GM18951 (cell line): ENCODE data around the gene ZSCAN10.
"Not testable (repeated sequence)": the region's sequence is repeated elsewhere in the genome, so short reads cannot be mapped to it uniquely, and the experiment has no call there.

Experiments
- POLR2A ChIP-seq: IDR thresholded peaks from 4 replicates; pipeline ENCODE4 v1.6.1; 2011; ENCODE audit warnings: mild to moderate bottlenecking; ENCODE audit not compliant: insufficient read length, insufficient read depth; ENCODE audit errors: extremely low read depth
- in situ Hi-C: fragments of 300-500 bp; cut with MboI; formaldehyde crosslinking; loops from one replicate; pipeline ENCODE4 v1.12.0; 2022; ENCODE audit warnings: low sequenced_read_pairs, mixed read lengths, inconsistent platforms; ENCODE audit not compliant: unreplicated experiment

The ZSCAN10 gene

DNA sequence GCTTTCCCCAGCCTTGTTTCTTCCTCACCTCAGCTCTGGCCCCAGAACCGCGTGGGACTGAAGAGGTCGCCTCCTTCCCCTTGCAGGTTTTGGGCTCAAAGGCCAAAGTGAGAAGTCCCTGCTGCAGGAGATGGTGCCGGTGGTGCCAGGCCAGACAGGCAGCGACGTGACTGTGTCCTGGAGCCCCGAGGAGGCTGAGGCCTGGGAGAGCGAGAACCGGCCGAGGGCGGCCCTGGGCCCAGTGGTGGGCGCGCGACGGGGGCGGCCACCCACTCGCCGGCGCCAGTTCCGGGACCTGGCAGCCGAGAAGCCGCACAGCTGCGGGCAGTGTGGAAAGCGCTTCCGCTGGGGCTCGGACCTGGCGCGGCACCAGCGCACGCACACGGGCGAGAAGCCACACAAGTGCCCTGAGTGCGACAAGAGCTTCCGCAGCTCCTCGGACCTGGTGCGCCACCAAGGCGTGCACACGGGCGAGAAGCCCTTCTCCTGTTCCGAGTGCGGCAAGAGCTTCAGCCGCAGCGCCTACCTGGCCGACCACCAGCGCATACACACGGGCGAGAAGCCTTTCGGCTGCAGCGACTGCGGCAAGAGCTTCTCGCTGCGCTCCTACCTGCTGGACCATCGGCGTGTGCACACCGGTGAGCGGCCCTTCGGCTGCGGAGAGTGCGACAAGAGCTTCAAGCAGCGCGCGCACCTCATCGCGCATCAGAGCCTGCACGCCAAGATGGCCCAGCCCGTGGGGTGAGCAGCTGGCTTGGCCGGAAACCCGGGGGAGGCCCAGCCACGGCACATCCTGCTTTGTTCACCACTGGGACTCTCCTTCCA is 41.7 kb upstream of the ZSCAN10 start:
- in situ Hi-C loops: no loop called here
- no peak for TF ChIP-seq POLR2A

DNA sequence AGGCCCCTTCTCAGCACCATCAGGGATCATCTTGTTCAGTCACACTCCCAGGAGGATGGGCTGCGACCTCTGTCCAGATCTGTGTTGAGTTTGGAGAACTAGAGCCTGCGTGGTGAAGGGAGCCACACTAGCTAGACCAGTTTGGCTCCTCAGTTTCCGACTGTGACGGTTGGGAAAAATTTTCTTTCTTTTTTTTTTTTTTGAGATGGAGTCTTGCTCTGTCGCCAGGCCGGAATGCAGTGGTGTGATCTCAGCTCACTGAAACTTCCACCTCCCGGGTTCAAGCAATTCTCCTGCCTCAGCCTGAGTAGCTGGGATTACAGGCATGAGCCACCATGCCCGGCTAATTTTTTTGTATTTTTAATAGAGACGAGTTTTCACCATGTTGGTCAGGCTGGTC is 40.5 kb upstream of the ZSCAN10 start:
- in situ Hi-C loops: not testable (repeated sequence)

DNA sequence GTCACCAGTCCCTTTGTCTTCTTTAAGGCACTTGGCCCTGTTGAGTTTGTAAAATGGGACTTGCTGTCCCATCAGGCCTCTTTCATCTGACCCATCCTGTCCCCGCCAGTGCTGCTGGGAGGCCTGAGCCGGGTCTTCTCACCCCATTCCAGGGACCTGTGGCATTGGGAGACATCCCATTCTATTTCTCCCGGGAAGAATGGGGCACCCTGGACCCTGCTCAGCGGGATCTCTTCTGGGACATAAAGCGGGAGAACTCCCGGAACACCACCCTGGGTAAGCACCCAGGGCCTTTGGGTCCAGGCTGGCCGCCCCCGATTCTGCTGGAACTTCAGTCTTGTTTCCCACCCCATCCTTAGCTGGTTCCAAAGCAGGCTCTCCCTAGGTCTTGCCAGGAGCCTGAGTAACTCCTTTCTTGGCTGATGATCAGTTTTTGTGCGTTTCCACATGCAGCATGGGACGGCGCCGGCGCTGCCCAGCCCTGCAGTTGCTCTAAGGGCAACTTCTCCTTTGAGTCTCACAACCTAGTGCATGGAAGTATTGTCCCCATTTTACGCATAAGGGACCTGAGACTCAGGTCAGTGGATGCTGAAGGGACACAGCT is 39.8 kb upstream of the ZSCAN10 start:
- no peak for TF ChIP-seq POLR2A
- in situ Hi-C loops: no loop called here

DNA sequence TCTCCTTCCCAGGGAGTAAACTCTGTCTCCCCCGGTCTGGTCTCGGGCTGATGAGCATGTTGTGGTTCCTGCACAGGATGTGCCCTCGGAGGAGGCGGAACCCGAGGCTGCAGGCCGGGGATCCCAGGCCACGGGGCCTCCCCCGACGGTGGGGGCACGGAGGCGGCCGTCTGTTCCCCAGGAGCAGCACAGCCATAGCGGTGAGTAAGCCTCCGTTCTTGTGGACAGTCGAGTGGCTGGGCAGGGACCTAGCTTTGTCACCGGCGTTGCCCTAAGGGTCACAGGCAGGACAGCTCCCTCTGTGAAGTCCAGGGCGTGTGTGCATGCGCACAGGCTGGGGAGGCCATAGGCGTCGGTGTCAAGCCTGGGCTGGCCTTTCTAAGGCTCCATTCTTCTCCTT is 39.2 kb upstream of the ZSCAN10 start:
- in situ Hi-C loops: no loop called here
- TF ChIP-seq POLR2A: no peak

DNA sequence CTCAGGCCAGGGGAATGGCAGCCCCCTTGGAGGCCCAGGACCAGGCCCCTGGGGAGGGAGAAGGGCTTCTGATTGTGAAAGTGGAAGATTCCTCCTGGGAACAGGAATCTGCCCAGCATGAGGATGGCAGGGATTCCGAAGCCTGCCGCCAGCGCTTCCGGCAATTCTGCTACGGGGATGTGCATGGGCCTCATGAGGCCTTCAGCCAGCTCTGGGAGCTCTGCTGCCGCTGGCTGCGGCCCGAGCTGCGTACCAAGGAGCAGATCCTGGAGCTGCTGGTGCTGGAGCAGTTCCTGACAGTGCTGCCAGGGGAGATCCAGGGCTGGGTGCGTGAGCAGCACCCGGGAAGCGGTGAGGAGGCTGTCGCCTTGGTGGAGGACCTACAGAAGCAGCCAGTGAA is 38.2 kb upstream of the ZSCAN10 start:
- TF ChIP-seq POLR2A: no peak
- in situ Hi-C loops: no loop called here

DNA sequence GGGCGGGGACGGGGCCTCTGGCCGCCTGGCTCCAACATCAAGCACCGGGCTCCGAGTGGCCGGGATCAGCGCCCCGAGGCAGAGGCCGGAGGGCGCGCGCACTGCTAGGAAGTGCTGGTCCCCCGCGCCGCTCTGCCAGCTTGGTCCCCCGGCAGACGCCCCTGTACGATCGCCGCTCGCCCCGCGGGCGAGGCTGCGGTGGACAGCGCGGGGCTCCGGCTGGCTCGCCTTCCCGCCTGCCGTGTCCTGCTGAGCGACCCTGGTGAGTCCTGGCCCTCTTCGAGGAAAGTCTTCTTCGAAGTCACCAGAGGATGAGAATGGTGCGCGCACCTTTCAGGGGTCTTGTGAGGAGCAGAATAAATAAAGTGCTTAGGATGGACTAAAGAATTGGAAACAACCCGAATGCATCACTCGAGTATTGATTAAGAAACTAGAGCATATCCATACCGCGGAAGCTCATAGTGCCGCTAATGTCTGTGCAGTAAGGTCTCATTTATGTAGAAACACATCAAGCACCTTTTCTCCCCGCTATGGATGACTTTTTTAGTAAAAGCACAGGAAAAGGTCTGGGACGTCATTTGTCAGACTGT is 36.1 kb upstream of the ZSCAN10 start:
- TF ChIP-seq POLR2A: peak; percentile 68
- in situ Hi-C loops: no loop called here

DNA sequence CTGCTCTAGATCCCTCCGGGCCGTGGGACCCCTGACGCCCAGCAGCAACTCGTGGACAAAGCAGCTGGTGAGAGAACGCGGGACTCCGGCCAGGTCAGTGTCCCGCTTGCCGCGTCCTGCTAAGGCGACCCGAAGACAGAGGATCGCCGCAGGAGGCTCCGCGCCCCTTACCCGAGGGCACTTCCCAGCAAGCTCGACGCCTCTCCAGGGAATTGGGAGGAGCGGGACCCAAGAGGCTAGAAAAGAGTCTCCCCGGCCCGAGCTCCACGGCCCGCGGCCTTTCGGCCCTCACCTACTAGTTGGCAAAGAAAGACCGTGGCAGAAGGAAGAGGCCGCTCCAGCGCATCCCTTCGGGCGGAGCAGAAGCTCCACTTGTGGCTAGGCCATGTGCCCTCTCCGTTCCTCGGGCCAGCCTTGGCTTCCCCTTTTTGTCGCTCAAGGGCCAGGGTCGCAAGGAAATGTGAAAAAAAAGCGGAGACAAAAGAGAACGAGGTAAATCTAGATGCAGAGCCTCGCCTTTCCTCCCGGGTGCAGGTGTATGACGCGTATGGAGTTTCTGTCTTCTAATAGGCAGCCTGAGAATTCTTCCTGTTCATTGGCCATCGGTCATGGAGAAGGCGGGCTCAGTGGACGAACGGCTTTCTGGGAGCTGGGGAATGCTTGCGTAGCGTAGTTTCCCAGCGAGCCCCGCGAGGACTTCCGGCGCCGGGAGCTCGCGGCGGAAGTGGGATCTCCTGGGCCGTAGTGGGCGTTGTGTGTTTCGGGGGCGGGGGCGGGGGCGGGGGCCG is 35.4 kb upstream of the ZSCAN10 start, which contains the start of gene ZNF213:
TSS of gene ZNF213 (plus strand) at position 692 of the 788 bp plus-strand sequence. CDS start 2,252 bp downstream, outside the sequence.
- in situ Hi-C loops: loop anchor here (5.0 kb wide), 1 partner anchor 37 kb away; the partner anchor contains the start of gene ZSCAN10
- peak; percentile 71 for TF ChIP-seq POLR2A

DNA sequence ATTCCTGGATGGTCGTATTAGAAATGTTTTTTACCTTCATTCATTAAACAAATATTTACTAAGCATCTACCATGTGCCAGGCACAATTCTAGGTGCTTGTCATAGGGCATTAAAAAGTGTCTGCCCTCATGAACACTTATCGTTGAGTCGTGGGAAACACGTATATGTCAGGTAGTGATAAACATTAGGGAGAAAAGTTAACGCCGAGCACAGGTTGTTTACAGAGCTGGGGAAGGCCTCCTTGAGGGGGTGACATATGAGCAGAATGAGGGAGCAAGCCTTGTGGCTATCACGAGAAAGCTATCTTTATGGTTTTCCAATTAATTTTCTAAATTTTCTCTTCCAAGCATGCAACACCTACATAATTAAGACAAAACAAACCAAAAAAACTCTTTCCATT is 34.8 kb upstream of the ZSCAN10 start:
- TF ChIP-seq POLR2A: no peak
- in situ Hi-C loops: loop anchor here (5.0 kb wide), 1 partner anchor 37 kb away; the partner anchor contains the start of gene ZSCAN10

DNA sequence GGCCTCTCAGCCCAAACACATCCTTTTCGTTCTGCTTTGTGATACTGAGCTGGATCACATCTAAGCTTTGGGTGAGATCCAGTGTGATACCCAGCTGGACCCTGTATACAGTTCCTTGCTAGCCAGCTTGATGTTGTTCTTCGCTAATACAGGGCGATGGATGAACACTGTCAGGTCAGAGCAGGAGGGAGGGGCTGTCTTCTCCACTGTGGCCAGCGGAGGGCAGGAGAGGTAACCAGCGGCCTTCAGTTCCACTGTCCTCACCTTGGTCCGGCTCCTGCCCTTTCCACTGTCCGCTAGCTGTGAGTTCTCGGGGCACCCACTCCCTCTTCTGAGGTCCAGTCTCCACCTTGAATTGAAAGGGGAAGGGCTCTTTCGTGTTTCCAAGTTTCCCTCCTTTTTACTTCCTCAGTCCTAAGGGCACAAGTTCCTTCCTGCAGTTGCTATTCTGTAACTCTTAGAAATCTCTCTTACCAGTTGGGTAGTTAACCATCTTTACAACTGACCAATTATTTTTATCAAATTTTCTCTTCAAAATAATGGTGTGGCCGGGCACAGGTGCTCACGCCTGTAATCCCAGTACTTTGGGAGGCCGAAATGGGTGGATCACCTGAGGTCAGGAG is 32.8 kb upstream of the ZSCAN10 start:
- in situ Hi-C loops: loop anchor here (5.0 kb wide), 1 partner anchor 35 kb away; the partner anchor contains the start of gene ZSCAN10
- no peak for TF ChIP-seq POLR2A

DNA sequence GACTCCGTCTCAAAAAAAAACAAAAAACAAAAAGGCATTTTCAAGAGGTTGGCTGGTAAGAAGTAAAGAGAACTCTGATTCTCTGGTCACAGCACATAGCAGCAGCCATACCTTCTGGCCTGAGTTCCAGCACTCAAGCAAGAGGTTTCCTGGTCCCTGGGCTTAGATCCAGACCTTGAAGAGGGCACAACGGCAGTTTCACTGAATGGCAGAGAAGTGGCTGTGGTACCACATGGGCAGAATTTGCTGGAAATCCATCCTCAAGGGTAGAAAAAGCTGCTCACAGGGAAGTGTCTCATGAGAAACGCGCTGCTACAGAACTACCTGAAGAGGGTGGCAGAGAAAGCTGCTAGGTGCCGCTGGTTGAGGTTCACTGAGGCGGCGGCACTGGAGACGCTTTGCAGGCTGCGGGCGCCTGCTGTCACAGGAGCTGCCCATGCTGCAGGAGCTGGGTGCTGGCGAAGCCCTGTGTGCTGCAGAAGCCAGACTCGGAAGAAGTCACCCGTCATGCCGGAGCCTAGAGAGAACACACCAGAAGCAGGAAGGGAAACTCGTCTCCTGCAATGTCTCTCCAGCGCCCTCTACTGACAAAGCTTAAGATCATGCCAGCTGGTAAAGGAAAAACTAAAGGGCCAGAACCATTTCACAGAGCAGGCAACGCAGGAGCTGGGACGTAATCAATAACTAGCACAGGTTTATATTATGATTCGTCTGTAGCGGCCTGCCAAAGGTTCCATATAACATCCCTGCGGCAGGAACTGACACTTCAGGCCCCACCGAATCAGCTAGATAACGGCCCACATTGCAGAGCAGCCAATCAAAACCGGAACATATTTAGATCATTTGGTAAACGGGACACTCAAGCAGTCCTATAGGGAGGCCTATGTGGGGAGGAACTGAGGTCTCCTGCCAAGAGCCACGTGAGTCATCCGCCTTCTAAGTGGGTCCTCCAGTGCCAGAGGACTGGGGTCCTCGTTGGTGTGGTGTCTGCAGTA is 30.3 kb upstream of the ZSCAN10 start:
- peak; percentile 52 for TF ChIP-seq POLR2A
- in situ Hi-C loops: loop anchor here (5.0 kb wide), 2 partner anchors 32 to 67 kb away; partner anchors contain the start of gene ZSCAN10

DNA sequence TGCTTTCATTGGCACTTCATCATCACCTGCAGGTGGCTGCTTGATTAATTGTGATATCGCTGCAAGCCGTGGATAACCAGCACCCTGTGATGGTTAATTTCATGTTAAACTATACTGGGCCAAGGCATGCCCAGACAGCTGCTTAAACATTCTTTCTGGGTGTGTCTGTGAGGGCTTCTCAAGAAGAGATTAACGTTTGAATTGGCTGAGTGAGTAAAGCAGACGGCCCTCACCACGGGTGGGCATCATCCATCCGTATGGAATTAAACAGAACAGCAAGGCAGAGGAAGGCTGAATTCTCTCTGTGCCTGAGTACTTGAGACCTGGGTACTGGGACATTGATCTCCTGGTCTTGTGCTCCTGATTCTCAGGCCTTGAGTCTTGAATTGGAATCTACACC is 28.7 kb upstream of the ZSCAN10 start:
- TF ChIP-seq POLR2A: no peak
- in situ Hi-C loops: loop anchor here (5.0 kb wide), 1 partner anchor 65 kb away; no protein-coding TSS in a partner anchor

DNA sequence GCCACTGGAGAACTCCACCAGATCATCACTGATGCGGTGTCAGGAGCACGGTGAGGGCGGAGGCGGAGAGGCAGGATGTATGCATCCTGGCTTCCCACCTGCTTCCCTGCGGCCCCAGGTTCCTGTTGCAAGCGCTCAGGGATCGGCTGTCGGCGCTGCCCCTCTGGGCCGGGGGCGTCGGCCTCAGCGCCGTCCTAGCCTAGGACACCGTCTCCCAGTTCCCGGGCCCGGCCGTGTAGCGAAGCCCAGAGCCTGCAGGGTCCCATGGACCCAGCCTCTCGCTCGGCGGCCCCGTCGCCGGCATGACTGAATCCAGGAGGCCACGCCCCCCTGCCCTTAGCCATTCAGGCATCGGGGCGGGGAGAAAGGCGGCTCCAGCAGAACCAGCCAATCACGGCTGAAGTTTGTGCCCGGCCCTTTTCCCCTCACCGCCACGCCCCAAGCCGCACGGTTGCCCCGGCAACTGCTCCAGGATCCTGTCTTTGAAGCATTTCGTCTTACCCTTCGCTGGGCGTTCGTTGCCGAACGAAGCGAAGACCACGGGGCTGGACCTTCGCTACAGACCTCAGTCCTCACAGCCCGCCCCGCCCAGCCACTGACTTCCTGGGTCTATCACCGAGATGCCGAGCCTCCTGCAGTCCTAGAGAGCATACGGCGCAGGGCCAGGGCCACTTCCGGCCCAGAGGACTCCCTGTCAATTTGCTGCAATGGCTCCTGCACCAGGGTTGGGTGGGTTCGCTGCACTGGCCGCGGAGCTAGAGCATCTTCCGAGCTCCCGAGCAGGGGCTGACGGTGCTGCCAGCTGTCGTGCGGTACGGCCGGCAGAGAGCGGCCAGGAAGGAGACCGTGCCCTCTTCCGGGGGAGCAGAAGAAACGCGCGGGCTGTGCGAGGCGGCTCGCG is 25.1 kb upstream of the ZSCAN10 start:
- TF ChIP-seq POLR2A: peak; percentile 54
- in situ Hi-C loops: no loop called here
